ENCODE results near the gene TEKT1. TPM values are rescaled to one million over a fixed set of nuclear protein-coding genes. Genes with fewer than 3 reads are reported as not detected.

The TEKT1 gene
- total RNA-seq, 1 experiment from 2014 or later = not detected

DNA sequence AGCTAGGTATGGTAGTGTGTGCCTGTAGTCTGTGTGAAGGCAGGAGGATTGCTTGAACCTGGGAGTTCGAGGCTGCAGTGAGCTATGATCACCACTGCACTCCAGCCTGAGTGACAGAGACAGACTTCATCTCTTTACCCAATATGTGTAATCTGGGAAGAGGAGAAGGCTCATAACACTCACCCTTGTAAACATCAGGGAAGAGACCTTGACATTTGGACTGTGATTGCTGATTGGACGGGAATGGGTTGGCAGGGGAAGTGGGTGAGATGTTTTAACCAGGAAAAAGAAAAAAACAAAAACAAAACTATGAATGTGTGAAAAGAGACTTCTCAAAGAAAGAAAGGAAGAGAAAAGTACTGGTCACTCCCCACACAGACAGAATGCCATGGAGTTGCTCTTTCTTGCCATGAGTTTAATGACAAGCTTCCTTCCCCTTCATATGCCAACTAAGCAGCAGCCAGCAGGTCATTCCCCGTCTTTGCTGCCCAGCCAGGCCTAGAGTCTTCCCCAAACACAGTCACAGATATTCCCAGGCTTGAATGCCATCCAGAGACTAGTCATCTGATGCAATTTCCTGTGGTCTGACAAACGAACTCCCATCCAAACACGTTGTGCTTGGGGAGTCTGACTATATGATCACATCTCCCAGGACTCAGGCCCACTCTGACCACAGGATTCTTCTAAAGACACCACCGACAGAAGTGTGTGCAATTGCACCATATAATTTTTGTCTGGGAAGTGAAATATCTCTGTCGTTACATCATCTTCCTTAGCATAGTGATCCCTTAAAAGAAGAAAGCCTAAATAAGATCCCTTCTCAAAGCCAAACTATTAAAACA, 79.2 kb downstream of the TEKT1 start:
- ChIA-PET CTCF (no interaction called here), RAD21 (ENCODE audit: low non-redundant PET in 1 of 2, low total read pairs in 2 of 2, uncharacterized antibody in 2 of 2, unreplicated experiment in 2 of 2) (no interaction called here), POLR2A (no interaction called here)
- H3K9me3 ChIP-seq (ENCODE audit: control insufficient read depth in 1 of 2, insufficient read depth in 1 of 2, low read depth in 1 of 2, low read length in 2 of 2) = no peaks in the 10 kb centered on the region
- H3K27ac ChIP-seq (ENCODE audit: low read depth, low read length) = no peak overlapping the region
- H3K36me3 ChIP-seq (ENCODE audit: control insufficient read depth in 1 of 2, insufficient read depth in 2 of 2, low read length in 2 of 2) = no peaks in the 10 kb centered on the region
- H3K79me2 ChIP-seq (ENCODE audit: insufficient read depth, low read length) = no peaks in the 10 kb centered on the region
- intact Hi-C loops (cut with micrococcal nuclease) = no loop called here
- no peak overlapping the region for H3K4me3 ChIP-seq (replicated peaks in 1 of 2; ENCODE audit: low read depth in 1 of 2, low read length in 2 of 2)
- H3K27me3 ChIP-seq (ENCODE audit: insufficient read depth, low read length) = no peaks in the 10 kb centered on the region
- ATAC-seq = no peak
- no peak overlapping the region for H3K4me2 ChIP-seq (ENCODE audit: low read length)
- no TSS peak for BruUV-seq (replicated peaks)
- no peak for DNase-seq (ENCODE audit: low read depth, low spot score)
- H3K9me2 ChIP-seq (ENCODE audit: insufficient read depth) = no peaks in the 10 kb centered on the region
- TF ChIP-seq, protein P1, sequence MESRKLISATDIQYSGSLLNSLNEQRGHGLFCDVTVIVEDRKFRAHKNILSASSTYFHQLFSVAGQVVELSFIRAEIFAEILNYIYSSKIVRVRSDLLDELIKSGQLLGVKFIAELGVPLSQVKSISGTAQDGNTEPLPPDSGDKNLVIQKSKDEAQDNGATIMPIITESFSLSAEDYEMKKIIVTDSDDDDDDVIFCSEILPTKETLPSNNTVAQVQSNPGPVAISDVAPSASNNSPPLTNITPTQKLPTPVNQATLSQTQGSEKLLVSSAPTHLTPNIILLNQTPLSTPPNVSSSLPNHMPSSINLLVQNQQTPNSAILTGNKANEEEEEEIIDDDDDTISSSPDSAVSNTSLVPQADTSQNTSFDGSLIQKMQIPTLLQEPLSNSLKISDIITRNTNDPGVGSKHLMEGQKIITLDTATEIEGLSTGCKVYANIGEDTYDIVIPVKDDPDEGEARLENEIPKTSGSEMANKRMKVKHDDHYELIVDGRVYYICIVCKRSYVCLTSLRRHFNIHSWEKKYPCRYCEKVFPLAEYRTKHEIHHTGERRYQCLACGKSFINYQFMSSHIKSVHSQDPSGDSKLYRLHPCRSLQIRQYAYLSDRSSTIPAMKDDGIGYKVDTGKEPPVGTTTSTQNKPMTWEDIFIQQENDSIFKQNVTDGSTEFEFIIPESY (IDR thresholded peaks at IDR 0.05; ENCODE audit: extremely low read depth, insufficient replicate concordance, low read length) = no peak
- TF ChIP-seq, protein P2, sequence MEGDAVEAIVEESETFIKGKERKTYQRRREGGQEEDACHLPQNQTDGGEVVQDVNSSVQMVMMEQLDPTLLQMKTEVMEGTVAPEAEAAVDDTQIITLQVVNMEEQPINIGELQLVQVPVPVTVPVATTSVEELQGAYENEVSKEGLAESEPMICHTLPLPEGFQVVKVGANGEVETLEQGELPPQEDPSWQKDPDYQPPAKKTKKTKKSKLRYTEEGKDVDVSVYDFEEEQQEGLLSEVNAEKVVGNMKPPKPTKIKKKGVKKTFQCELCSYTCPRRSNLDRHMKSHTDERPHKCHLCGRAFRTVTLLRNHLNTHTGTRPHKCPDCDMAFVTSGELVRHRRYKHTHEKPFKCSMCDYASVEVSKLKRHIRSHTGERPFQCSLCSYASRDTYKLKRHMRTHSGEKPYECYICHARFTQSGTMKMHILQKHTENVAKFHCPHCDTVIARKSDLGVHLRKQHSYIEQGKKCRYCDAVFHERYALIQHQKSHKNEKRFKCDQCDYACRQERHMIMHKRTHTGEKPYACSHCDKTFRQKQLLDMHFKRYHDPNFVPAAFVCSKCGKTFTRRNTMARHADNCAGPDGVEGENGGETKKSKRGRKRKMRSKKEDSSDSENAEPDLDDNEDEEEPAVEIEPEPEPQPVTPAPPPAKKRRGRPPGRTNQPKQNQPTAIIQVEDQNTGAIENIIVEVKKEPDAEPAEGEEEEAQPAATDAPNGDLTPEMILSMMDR (IDR thresholded peaks at IDR 0.05 in 2 of 3, conservative IDR thresholded peaks at IDR 0.05 in 1 of 3; ENCODE audit: borderline replicate concordance in 1 of 3, insufficient read depth in 1 of 3, low read depth in 2 of 3, low read length in 2 of 3) = no peak
- TF ChIP-seq, protein P3, sequence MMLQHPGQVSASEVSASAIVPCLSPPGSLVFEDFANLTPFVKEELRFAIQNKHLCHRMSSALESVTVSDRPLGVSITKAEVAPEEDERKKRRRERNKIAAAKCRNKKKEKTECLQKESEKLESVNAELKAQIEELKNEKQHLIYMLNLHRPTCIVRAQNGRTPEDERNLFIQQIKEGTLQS (IDR thresholded peaks at IDR 0.05) = no peak
- TF ChIP-seq ZFX (IDR thresholded peaks at IDR 0.05) = no peak
- no peaks in the 10 kb centered on the region for H4K20me1 ChIP-seq (ENCODE audit: insufficient read depth)
- no peak overlapping the region for H2AFZ ChIP-seq (ENCODE audit: low read depth, low read length, poor library complexity, severe bottlenecking)
- no peaks in the 10 kb centered on the region for H3K4me1 ChIP-seq (ENCODE audit: control insufficient read depth in 1 of 2, insufficient read depth in 2 of 2, low read length in 2 of 2)
- H3K9ac ChIP-seq (ENCODE audit: low read length) = no peak overlapping the region
